ENCODE results near the gene MCM5. TPM values are rescaled to one million over a fixed set of nuclear protein-coding genes. Genes with fewer than 3 reads are reported as not detected.

The MCM5 gene
- total and polyA plus RNA-seq, 2 experiments from 2014 or later: 34.4 to 51.5 TPM

- Histone ChIP-seq H3K36me3 (ENCODE audit: low read depth) (no peaks in the 10 kb centered on the region), H3F3A (ENCODE audit: insufficient read depth) (no peaks in the 10 kb centered on the region), H3K4me2 (ENCODE audit: unreplicated experiment) (no peak overlapping the region), H3K4me1 (ENCODE audit: insufficient read depth) (no peaks in the 10 kb centered on the region), H3K9me2 (ENCODE audit: insufficient read depth) (no peaks in the 10 kb centered on the region), H3K4me3 (no peak overlapping the region), H3K9me3 (ENCODE audit: low read depth) (no peaks in the 10 kb centered on the region), H4K20me1 (ENCODE audit: insufficient read depth) (no peaks in the 10 kb centered on the region), H3K9ac (no peak overlapping the region), H3K27me3 (replicated peaks; ENCODE audit: insufficient read depth) (no peaks in the 10 kb centered on the region), H3K27ac (no peak overlapping the region), H2AFZ (no peak overlapping the region), H3K79me2 (ENCODE audit: insufficient read depth) (no peaks in the 10 kb centered on the region)
- DNase-seq: no peak
- TF ChIP-seq EZH2phosphoT487 (IDR thresholded peaks at IDR 0.05; ENCODE audit: insufficient read depth, low read depth): no peak
- TF ChIP-seq EZH2 (IDR thresholded peaks at IDR 0.05; ENCODE audit: insufficient read depth, poor library complexity, severe bottlenecking): no peak
- WGBS, 2 experiments (ENCODE audit: low coverage in 1 of 2, low lambda C conversion rate in 2 of 2, missing lambda C conversion rate in 2 of 2): 89 to 91% methylated on average over 16 of the region's 16 CpGs
- in situ Hi-C loops (cut with MboI): no loop called here
Observed at GRCh38 chr22:35409783-35410662, 10.1 kb downstream of the MCM5 start.

DNA sequence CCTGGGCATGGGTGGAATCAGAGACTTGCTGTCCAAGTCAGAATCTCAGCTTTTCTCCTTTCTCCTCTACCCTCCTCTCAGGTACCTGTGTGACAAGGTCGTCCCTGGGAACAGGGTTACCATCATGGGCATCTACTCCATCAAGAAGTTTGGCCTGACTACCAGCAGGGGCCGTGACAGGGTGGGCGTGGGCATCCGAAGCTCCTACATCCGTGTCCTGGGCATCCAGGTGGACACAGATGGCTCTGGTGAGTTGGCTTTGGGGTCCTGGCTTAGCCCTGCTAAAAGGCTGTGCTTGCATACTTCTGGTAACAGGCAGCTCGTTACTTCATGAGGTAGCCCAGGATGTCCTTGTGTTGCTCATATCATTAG, 10.7 kb downstream of the MCM5 start:
- Histone ChIP-seq H3K9me3 (ENCODE audit: low read depth) (no peaks in the 10 kb centered on the region), H3K4me1 (ENCODE audit: insufficient read depth) (no peaks in the 10 kb centered on the region), H2AFZ (no peak overlapping the region), H3K9me2 (ENCODE audit: insufficient read depth) (no peaks in the 10 kb centered on the region), H3K36me3 (ENCODE audit: low read depth) (no peaks in the 10 kb centered on the region), H3K27me3 (replicated peaks; ENCODE audit: insufficient read depth) (no peaks in the 10 kb centered on the region), H3F3A (ENCODE audit: insufficient read depth) (no peaks in the 10 kb centered on the region), H4K20me1 (ENCODE audit: insufficient read depth) (no peaks in the 10 kb centered on the region), H3K9ac (no peak overlapping the region), H3K79me2 (ENCODE audit: insufficient read depth) (no peaks in the 10 kb centered on the region), H3K27ac (no peak overlapping the region), H3K4me2 (ENCODE audit: unreplicated experiment) (no peak overlapping the region), H3K4me3 (no peak overlapping the region)
- no peak for DNase-seq
- TF ChIP-seq EZH2phosphoT487 (IDR thresholded peaks at IDR 0.05; ENCODE audit: insufficient read depth, low read depth): no peak
- TF ChIP-seq EZH2 (IDR thresholded peaks at IDR 0.05; ENCODE audit: insufficient read depth, poor library complexity, severe bottlenecking): no peak
- in situ Hi-C loops (cut with MboI): no loop called here
- WGBS, 2 experiments (ENCODE audit: low coverage in 1 of 2, low lambda C conversion rate in 2 of 2, missing lambda C conversion rate in 2 of 2): 94 to 96% methylated on average over 6 of the region's 6 CpGs

GRCh38 chr22:35411102-35411501, 11.2 kb downstream of the MCM5 start:
- Histone ChIP-seq H3K9ac (no peak overlapping the region), H3K27me3 (replicated peaks; ENCODE audit: insufficient read depth) (no peaks in the 10 kb centered on the region), H3K79me2 (ENCODE audit: insufficient read depth) (no peaks in the 10 kb centered on the region), H3K27ac (no peak overlapping the region), H2AFZ (no peak overlapping the region), H3K4me2 (ENCODE audit: unreplicated experiment) (no peak overlapping the region), H3F3A (ENCODE audit: insufficient read depth) (no peaks in the 10 kb centered on the region), H3K4me3 (no peak overlapping the region), H3K4me1 (ENCODE audit: insufficient read depth) (no peaks in the 10 kb centered on the region), H3K9me2 (ENCODE audit: insufficient read depth) (no peaks in the 10 kb centered on the region), H4K20me1 (ENCODE audit: insufficient read depth) (no peaks in the 10 kb centered on the region), H3K9me3 (ENCODE audit: low read depth) (no peaks in the 10 kb centered on the region), H3K36me3 (ENCODE audit: low read depth) (no peaks in the 10 kb centered on the region)
- WGBS, 2 experiments (ENCODE audit: low coverage in 1 of 2, low lambda C conversion rate in 2 of 2, missing lambda C conversion rate in 2 of 2): 92 to 93% methylated on average over 7 of the region's 7 CpGs
- in situ Hi-C loops (cut with MboI): no loop called here
- no peak for TF ChIP-seq EZH2phosphoT487 (IDR thresholded peaks at IDR 0.05; ENCODE audit: insufficient read depth, low read depth)
- TF ChIP-seq EZH2 (IDR thresholded peaks at IDR 0.05; ENCODE audit: insufficient read depth, poor library complexity, severe bottlenecking): no peak
- no peak for DNase-seq

GRCh38 chr22:35413624-35414023, 13.7 kb downstream of the MCM5 start:
- DNase-seq: no peak
- peaks cover 6% of the 10 kb centered on the region; the same call in 1 of the 2 replicates for H3K4me1 ChIP-seq (ENCODE audit: insufficient read depth)
- H3K9ac ChIP-seq: no peak overlapping the region
- no peaks in the 10 kb centered on the region for H3K36me3 ChIP-seq (ENCODE audit: low read depth)
- no peaks in the 10 kb centered on the region for H3K27me3 ChIP-seq (replicated peaks; ENCODE audit: insufficient read depth)
- no peaks in the 10 kb centered on the region for H3K9me3 ChIP-seq (ENCODE audit: low read depth)
- no peak overlapping the region for H3K27ac ChIP-seq
- 95 to 98% methylated on average over 4 of the region's 4 CpGs for WGBS, 2 experiments (ENCODE audit: low coverage in 1 of 2, low lambda C conversion rate in 2 of 2, missing lambda C conversion rate in 2 of 2)
- H3K4me3 ChIP-seq: no peak overlapping the region
- no peaks in the 10 kb centered on the region for H4K20me1 ChIP-seq (ENCODE audit: insufficient read depth)
- H3K9me2 ChIP-seq (ENCODE audit: insufficient read depth): no peaks in the 10 kb centered on the region
- H3K79me2 ChIP-seq (ENCODE audit: insufficient read depth): no peaks in the 10 kb centered on the region
- no peaks in the 10 kb centered on the region for H3F3A ChIP-seq (ENCODE audit: insufficient read depth)
- TF ChIP-seq EZH2phosphoT487 (IDR thresholded peaks at IDR 0.05; ENCODE audit: insufficient read depth, low read depth): no peak
- TF ChIP-seq EZH2 (IDR thresholded peaks at IDR 0.05; ENCODE audit: insufficient read depth, poor library complexity, severe bottlenecking): no peak
- no peak overlapping the region for H2AFZ ChIP-seq
- in situ Hi-C loops (cut with MboI): no loop called here
- H3K4me2 ChIP-seq (ENCODE audit: unreplicated experiment): no peak overlapping the region
